ENCODE measurements around the gene CACNA2D1.

Gene CACNA2D1

DNA sequence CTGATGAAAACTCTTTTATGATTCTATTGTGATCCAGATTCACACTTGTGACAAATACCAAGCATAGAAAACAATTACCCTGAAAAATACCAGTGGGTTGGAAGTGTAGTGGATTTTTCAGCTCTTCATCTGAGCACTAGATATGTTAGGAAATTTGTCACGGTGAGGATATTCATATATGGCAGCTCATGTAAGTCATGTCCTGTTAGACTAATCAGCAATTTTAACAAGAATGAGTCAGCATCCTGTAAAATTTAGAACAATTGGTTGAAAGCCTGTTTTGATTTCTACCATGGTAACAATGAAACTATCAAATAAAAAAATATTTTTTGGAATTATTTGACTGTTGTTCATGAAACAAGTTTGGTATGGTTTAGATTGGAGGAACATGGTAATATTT is 334.3 kb downstream of the CACNA2D1 start:
- DNase-seq (ENCODE audit: low read depth), result no peak

DNA sequence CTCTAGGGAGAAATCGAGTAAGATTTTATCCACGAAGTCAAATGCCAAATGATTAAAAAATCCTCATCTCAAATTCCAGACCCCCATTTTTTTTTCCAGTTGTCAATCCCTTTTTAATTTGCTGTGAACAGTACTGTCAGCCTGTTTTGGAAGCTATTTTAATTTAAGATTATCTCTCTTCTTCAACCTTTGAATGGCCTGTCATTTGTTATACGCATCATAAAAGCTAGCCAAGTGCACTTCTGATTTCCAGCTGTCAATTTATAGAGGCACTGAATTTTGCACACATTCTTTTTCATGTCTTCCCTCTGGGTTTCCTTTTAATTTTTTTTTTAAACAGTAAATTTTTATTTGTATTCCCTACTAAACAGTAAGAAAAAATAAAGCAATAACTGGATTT is 337.4 kb downstream of the CACNA2D1 start:
- no peak for DNase-seq (ENCODE audit: low read depth)

DNA sequence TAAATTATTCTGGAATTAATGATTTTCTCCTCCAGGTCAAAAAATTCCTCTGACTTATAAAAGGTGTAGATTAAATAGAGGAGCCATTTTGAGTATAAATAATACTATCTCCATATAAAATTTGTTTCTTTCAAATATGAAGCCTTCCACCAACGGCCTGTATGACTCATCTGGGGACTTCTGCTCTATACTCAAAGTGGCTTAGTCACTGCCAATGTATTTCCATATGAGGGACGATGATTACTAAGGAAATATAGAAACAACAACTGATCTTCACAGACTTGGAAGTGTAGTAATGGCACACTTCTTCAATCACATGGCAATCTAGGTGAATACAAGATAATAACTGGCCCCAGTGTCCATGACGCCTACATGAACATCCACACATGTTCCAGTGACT is 338.1 kb downstream of the CACNA2D1 start:
- no peak for DNase-seq (ENCODE audit: low read depth)

- DNase-seq (ENCODE audit: low read depth), result no peak
Measured at GRCh38 chr7:82098414-82098813, 345.2 kb downstream of the CACNA2D1 start.

DNA sequence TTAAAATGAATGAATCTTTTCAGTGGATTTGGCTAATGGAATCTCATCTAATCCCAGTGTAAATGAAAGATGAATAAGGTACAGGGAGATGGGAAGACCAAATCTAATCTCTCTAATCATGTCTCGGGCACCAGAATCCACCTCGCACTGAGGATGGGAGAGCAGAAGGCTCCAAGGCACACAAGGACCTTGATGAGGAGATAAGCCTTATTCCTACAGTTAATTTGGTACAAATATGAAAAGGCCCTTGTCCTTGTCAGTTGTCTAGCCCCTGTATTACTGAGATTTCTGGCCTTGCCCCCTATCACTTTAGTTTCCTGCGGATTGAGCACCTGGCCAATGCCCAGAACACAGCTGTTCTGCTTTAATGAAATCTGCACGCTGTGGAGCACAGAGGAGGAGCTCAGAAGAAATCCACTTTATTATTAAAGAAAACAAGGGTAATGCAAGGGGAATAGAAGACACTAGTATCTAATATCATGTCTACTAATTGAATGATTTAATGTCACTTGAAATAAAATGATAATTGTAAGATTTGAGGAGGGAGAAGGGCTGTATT is 352.4 kb downstream of the CACNA2D1 start:
- no peak for DNase-seq (ENCODE audit: low read depth)

DNA sequence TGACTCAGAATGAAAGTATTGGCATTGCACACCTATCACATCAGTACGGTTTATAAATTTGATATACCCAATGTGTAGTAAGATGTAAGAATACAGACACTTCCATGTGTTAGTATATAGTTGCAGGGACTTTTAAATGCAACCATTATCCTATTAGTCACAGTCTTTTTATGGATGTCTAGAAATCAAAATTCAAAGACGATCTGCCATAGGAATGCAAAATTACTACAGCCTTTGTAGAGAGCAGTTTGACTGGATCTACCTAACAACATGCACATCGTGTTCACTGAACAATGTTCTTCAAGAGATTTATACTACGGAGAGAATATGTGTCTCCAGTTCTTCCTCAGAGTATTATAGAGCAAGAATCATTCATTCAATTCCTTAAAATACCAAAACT is 356.5 kb downstream of the CACNA2D1 start:
- DNase-seq (ENCODE audit: low read depth), result no peak

DNA sequence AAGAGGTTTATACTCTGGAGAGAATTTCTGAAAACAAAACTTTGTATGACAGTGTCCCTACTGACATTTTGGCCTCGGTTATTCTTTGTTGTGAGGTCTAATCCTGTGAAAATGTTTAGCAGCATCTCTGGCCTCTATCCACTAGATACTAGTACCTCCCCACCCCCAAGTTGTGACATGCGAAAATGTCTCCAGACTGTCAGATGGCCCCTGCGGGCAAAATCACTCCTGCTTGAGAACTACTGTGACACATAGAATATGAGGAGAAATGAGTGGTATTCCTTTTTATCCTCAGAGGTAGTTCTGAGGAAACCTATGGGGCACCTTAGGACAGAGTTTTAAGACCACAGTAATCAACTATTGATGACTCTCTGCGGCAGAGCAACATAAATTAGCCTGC is 358.5 kb downstream of the CACNA2D1 start:
- no peak for DNase-seq (ENCODE audit: low read depth)

DNA sequence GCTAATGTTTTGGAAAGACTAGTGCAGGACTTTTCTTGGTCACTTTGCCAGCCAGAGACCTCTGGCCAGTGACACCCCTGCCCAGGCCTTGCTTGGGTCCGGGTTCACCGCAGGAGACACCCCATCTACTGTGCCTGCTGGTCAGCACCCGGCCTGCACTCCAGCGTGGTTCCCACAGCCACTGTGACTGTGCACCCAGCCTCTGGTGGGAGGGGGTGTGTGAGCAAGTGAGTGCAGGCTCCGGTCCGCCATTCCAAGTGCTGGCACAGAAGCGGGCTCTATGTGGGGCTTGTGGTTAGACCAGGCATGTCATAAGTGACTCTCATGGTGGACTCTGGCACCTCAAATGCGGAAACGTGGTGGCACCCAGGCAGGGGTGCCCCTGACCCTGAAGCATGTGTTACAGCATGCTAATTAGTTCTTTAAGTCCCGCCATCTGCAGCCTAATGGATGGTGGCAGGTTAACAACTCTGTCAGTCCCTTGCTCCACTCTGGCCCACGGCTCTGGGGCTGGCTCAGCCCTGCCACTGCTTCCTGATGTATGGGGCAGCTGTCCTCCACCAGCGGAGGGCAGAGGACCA is 361.8 kb downstream of the CACNA2D1 start:
- DNase-seq (ENCODE audit: low read depth), result no peak

DNA sequence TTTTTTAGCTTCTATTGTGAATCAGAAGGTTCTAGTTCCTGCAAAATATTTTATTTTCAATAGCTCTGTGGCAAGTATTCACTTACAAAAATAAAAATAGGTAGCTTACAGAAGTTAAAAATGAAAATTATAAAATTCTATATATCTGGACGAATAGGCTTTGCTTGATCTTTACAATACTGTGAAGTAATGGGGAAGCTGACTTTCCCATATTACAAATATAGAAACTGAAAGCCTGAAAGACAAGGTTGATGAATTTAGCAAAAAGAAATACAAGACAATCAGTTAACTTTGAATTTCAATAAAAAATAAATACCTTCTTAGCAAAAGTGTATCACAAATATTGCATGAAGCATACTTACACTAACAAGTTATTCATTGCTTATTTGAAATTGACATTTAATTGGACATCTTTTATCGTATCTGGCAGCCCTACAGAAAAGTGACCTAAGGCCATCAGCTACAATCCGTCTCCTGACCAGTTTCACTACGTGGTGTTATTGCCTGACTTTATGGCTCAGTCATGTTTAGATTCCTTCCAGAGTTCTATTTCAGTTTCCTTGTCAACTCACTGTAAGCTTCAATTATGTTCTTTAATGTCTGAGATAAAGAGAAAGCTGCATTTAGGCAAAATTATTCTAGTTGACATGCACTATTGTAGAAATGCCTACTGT is 363.2 kb downstream of the CACNA2D1 start:
- no peak for DNase-seq (ENCODE audit: low read depth)

- DNase-seq (ENCODE audit: low read depth), result no peak
Measured at GRCh38 chr7:82079527-82079926, 364.1 kb downstream of the CACNA2D1 start.

DNA sequence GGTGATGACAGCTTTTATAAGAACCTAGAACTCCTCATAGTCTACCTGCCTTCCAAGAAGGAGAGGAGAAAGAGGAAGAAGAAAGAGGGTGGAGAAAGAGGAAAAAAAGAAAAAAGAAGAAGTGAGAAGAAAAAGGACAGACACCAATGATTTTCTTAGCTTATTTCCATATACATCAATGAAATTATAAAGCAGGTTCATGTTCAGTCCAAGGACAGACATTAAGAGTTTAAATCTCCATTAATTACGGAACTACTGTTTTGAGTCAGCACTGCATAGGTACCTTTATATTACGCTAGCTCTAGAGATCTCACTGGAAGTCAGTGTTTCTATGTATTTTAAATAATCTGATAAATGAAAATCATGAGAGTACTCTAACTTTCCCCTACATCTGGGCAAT is 364.8 kb downstream of the CACNA2D1 start:
- no peak for DNase-seq (ENCODE audit: low read depth)

GRCh38 chr7:82071468-82071867 is 372.1 kb downstream of the CACNA2D1 start:
- DNase-seq (ENCODE audit: low read depth), result no peak

DNA sequence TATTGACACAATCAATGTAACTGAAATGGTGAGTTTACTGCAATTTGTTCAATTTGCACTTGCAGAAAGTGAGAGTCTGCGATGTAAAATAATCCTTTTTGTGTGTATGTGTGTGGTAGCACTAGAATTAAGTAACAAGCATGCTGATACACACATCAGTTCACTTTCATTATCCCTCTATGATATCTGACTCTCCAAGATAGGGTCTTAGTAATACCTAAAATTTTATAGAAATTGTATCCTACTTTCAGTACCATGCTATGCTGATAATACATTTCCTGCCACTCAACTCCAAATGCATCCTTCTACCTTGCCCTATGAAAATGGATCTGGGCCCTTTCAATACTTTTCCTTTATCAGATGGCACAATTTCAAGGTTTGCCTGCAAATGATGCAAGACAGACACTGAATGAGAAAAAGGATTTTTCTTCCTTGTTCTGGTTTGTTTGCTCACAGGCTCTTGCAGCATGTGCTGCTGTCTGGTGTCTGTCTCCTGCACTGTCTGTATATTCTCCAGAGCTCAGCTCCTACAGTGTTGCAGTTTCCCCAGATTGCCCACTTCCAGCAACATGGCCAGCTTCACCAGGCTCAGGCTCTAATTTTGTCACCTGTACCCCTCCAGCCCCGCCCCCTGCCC is 375.8 kb downstream of the CACNA2D1 start:
- DNase-seq (ENCODE audit: low read depth), result no peak

DNA sequence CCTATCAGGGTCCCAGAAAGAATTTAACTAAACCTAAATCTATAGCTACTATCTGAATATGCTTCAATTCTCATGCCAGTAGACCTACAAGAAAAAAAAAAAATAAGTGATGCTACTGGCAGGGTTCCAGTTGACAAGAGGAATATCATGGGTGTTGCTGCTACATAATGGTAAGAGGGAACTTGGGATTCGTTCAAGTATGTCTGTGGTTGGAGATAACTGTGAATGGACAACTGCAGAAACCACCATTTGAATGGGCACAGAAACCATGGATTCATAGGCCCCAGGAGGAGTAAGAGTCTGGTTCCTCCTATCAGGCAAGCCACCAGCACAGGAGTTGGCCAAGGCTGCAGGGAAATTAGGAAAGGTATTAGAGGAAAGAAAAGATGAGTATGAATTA is 386.1 kb downstream of the CACNA2D1 start:
- no peak for DNase-seq (ENCODE audit: low read depth)

- DNase-seq (ENCODE audit: low read depth), result no peak
Measured at GRCh38 chr7:82056282-82056681, 387.3 kb downstream of the CACNA2D1 start.

DNA sequence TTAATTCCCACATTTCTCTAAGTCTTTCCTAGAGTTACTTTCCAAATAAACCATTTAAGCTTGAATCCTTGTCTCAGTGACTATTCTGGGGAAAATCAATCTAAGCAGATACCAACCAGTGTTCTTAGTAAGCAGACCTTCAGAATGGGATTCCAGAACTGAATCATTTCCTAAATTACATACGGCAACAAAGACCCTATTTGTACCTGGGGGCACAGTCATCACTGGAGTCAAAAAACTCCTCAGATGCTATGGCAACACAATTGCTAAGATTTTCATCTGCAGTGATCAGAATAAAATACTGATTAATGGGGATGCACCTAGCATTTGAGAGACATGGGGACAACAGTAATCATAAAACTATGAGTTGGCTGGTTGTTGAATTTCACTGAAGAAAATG is 389.0 kb downstream of the CACNA2D1 start:
- no peak for DNase-seq (ENCODE audit: low read depth)

DNA sequence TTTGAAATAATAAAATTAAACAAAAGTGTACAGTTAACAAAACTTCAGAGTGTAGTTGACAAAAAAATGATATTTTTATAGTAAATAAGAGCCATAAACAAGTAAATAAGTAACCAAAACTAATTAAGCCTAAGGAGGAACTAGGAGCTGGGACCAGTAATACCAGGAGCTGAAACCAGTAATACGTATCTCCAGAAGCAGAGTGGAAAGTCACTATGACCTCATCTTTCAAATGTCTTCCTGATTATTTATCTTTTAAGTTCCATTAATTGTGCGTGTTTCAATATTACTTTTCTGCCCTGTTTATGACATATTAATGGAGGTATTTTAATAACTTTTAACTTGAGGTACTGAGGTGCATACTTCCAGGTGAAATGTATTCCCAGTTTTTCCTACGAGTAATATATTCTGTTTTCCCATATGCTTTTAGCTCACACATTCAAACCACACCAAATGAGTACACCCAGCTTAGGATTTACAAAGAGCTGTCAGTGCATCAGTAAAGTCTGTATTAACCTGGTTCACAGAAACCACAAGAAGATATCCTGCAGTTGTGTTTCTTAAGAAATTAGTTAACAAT is 390.0 kb downstream of the CACNA2D1 start:
- no peak for DNase-seq (ENCODE audit: low read depth)

- no peak for DNase-seq (ENCODE audit: low read depth)
Measured at GRCh38 chr7:82051601-82052000, 392.0 kb downstream of the CACNA2D1 start.

- DNase-seq (ENCODE audit: low read depth), result no peak
Measured at GRCh38 chr7:82050792-82051191, 392.8 kb downstream of the CACNA2D1 start.

DNA sequence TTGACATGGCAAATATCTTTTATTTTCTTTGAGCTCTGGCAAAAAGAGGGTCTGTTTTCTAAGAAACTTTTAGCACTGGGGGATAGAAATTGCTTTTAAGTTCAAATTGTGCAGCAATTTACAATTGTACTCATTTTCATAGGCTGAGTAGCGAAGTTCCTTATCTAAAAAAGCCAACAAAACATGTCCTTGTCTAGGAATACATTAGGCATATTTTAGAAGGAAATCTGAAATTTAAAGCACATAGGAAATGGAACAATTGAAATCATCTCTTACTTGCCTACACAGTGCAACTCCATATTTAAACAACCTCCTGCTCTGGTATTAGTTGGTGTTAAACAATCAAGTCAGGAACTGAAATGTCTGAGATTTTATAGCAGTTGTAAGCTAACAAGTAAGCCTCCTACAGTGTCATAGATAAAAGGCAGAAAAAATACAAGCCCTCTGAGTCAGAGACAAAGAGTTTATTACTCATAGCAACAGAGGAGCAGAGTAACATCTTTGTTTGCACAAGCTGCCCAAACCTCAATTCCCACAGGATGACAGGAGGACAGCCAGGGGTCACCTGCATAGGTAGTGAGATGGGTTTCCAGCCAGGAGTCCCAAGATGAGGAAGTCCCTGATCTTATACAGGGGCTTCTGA is 393.6 kb downstream of the CACNA2D1 start:
- DNase-seq (ENCODE audit: low read depth), result no peak

DNA sequence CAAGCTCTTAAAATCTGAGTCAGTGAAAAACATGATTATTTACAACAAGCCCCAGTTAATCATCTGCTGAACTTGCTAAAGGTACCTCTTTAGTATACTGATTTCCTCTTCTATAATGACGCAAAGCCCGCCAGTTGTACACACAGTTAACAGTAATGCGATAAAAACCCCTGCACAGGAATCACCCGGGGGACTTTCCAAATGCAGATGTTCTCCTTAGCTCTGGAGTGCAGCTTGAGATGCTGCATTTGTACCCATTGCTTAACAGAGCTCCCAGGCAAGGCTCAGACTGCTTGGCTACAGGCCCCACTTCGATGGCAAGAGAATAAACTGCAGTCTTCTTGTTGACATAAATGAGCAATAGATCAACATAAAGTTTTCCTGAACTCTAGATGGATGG is 394.1 kb downstream of the CACNA2D1 start:
- DNase-seq (ENCODE audit: low read depth), result no peak

DNA sequence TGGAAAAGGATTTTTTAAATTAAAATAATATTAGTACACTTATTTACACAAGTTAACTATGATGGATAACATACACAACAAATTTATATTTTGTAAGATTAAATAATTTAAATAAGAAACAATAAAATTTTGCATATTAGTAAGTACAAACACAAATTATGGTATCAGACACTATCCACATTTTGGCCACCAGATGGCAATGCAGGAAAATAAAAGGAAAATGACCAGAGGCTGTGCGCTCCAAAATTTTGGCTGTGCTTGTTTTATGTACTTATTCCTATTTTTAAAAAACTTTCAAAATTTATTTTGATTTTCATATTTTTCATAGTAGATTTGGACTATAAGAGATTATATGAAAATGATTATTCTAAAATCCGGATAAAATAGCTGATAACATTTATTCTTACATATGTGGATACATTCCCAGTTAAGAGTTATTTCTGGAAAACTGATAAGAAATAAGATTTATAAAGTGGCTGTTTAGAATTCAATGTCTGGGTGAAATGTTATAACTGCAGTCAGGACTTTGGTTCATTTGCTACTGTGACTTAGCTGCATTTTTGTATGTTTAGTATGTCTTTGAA is 399.0 kb downstream of the CACNA2D1 start:
- DNase-seq (ENCODE audit: low read depth), result no peak

Measured in activated T-cell treated with anti-CD3 and anti-CD28 coated beads for 48 hours (primary cell).